IMR-90 (cell line): Measurements from ENCODE around the gene ENKUR.

Source experiments
- BHLHE40 ChIP-seq: fragments of 150-350 bp; IDR thresholded peaks from 2 replicates; pipeline ENCODE4 v1.6.1; 2016; ENCODE audit warnings: mild to moderate bottlenecking, low read depth, low read length
- CEBPB ChIP-seq: IDR thresholded peaks from 2 replicates; pipeline ENCODE4 v1.6.1; 2012; ENCODE audit warnings: low read depth, low read length, improper control_type of control experiment
- CTCF ChIP-seq: conservative IDR thresholded peaks from 2 replicates; pipeline ENCODE4 v1.5.1; 2012; ENCODE audit warnings: mild to moderate bottlenecking, low read depth, low read length, improper control_type of control experiment
- FOS ChIP-seq: fragments of 150-350 bp; IDR thresholded peaks from 2 replicates; pipeline ENCODE4 v1.6.1; 2016; ENCODE audit warnings: low read depth, low read length
- MAZ ChIP-seq: IDR thresholded peaks from 2 replicates; pipeline ENCODE4 v1.6.1; 2012; ENCODE audit warnings: low read depth, mild to moderate bottlenecking, low read length, improper control_type of control experiment, moderate library complexity, borderline replicate concordance
- MXI1 ChIP-seq: IDR thresholded peaks from 2 replicates; pipeline ENCODE4 v1.6.1; 2012; ENCODE audit warnings: low read depth, mild to moderate bottlenecking, low read length, moderate library complexity, borderline replicate concordance
- POLR2A ChIP-seq: IDR thresholded peaks from 2 replicates; pipeline ENCODE4 v1.6.1; 2012; ENCODE audit warnings: mild to moderate bottlenecking, low read depth, low read length
- RAD21 ChIP-seq: IDR thresholded peaks from 2 replicates; pipeline ENCODE4 v1.6.1; 2012; ENCODE audit warnings: low read length, improper control_type of control experiment
- SMC3 ChIP-seq: fragments of 150-350 bp; IDR thresholded peaks from 2 replicates; pipeline ENCODE4 v1.6.1; 2016; ENCODE audit warnings: low read depth, mild to moderate bottlenecking, antibody characterized with exemption, low read length, moderate library complexity
- TF ChIP-seq, protein P1 (sequence below): fragments of 150-350 bp; IDR thresholded peaks from 2 replicates; pipeline ENCODE4 v1.6.1; 2017; ENCODE audit warnings: mild to moderate bottlenecking, antibody characterized with exemption, low read length, low read depth

DNA sequence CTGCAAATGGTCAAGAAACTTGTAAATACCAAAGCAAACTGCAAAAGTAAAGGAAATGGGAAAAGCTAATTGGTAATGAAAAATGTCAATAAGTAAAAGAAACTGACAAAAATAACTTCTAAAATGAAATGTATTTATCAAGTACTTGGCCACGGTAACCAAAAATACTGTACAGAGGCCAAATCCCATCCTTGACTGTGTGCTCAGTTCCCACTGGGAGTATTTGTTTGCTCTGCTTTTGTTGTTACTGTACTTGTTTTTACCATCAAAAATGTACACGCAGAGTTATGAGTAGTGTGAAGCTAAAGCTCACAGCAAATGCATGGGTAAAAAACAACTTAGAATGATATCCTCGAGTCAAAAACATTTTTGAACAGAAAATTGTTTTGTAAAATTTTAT is 31.1 kb downstream of the ENKUR start:
- no peak for TF ChIP-seq CTCF
- TF ChIP-seq POLR2A = no peak
- no peak for TF ChIP-seq BHLHE40
- no peak for TF ChIP-seq MAZ
- TF ChIP-seq, protein P1, sequence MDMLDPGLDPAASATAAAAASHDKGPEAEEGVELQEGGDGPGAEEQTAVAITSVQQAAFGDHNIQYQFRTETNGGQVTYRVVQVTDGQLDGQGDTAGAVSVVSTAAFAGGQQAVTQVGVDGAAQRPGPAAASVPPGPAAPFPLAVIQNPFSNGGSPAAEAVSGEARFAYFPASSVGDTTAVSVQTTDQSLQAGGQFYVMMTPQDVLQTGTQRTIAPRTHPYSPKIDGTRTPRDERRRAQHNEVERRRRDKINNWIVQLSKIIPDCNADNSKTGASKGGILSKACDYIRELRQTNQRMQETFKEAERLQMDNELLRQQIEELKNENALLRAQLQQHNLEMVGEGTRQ = no peak
- no peak for TF ChIP-seq SMC3
- no peak for TF ChIP-seq CEBPB
- TF ChIP-seq FOS = no peak
- TF ChIP-seq MXI1 = no peak
- no peak for TF ChIP-seq RAD21
